ENCODE measurements around the gene DUS2.
"Not testable (repeated sequence)": the region's sequence is repeated elsewhere in the genome, so short reads cannot be mapped to it uniquely, and the experiment has no call there.

The DUS2 gene

GRCh38 chr16:68022728-68023537 is at the start of gene DUS2, which contains the start of gene DDX28:
TSS of gene DUS2 (plus strand) at chr16:68023284. CDS start at chr16:68038024, 14,740 bp downstream.
TSS of gene DDX28 (minus strand) at chr16:68023232. CDS start at chr16:68023202, 30 bp downstream.
- DNase-seq, result no peak

GRCh38 chr16:67975321-67976105 is 47.6 kb upstream of the DUS2 start:
- DNase-seq, result no peak

- DNase-seq, result no peak
These were observed 46.9 kb upstream of the DUS2 start for GRCh38 chr16:67976205-67976604.

GRCh38 chr16:67977005-67977404 is 46.1 kb upstream of the DUS2 start:
- DNase-seq, result no peak

GRCh38 chr16:67977469-67978227 is 45.4 kb upstream of the DUS2 start:
- DNase-seq, result no peak

- DNase-seq, result no peak
These were observed 43.0 kb upstream of the DUS2 start, which contains the start of gene DPEP3 for GRCh38 chr16:67979955-67980678. TSS of gene DPEP3 (minus strand) at chr16:67980499. CDS start at chr16:67980380, 119 bp downstream.

- DNase-seq, result no peak
These were observed 40.9 kb upstream of the DUS2 start for GRCh38 chr16:67982011-67982696.

GRCh38 chr16:67986949-67987348 is 36.1 kb upstream of the DUS2 start:
- DNase-seq, result no peak

GRCh38 chr16:67987460-67988160 is 35.5 kb upstream of the DUS2 start:
- no peak for DNase-seq

GRCh38 chr16:67988675-67989074 is 34.4 kb upstream of the DUS2 start:
- DNase-seq, result no peak

- no peak for DNase-seq
These were observed 33.6 kb upstream of the DUS2 start for GRCh38 chr16:67989322-67990017.

- DNase-seq, result no peak
These were observed 33.1 kb upstream of the DUS2 start for GRCh38 chr16:67990018-67990386.

GRCh38 chr16:67992661-67993206 is 30.4 kb upstream of the DUS2 start:
- no peak for DNase-seq

GRCh38 chr16:67993207-67994039 is 29.7 kb upstream of the DUS2 start:
- no peak for DNase-seq

- not testable (repeated sequence) for DNase-seq
These were observed 29.1 kb upstream of the DUS2 start for GRCh38 chr16:67994040-67994408.

- DNase-seq, result no peak
These were observed 27.7 kb upstream of the DUS2 start for GRCh38 chr16:67995423-67995822.

- DNase-seq, result no peak
These were observed 26.4 kb upstream of the DUS2 start for GRCh38 chr16:67996666-67997065.

GRCh38 chr16:67998231-67998778 is 24.8 kb upstream of the DUS2 start:
- not testable (repeated sequence) for DNase-seq

All from NCI-H187 treated with DMSO at 0.1 percent for 48 hours (cell line).